Activated CD8-positive, alpha-beta memory T cell treated with anti-CD3 and anti-CD28 coated beads for 24 hours (primary cell): Measurements from ENCODE around the gene PPP1R14C.

ENCODE experiments used
- DNase-seq: peaks from one replicate; pipeline ENCODE4 v3.0.0-alpha.2; 2020

Gene PPP1R14C

GRCh38 chr6:150275489-150275888 lies 132.6 kb downstream of the PPP1R14C start:
- no peak for DNase-seq

GRCh38 chr6:150276168-150276936 lies 133.5 kb downstream of the PPP1R14C start:
- DNase-seq = no peak

- no peak for DNase-seq
Measured at GRCh38 chr6:150276937-150277742, 134.3 kb downstream of the PPP1R14C start.

- DNase-seq = no peak
Measured at GRCh38 chr6:150279533-150279932, 136.7 kb downstream of the PPP1R14C start.

- DNase-seq = no peak
Measured at GRCh38 chr6:150280703-150281102, 137.9 kb downstream of the PPP1R14C start.

GRCh38 chr6:150281767-150282166 lies 138.9 kb downstream of the PPP1R14C start:
- DNase-seq = no peak

- DNase-seq = no peak
Measured at GRCh38 chr6:150282806-150283205, 140.0 kb downstream of the PPP1R14C start.

GRCh38 chr6:150286460-150286859 lies 143.6 kb downstream of the PPP1R14C start:
- DNase-seq = no peak

- no peak for DNase-seq
Measured at GRCh38 chr6:150286912-150287311, 144.1 kb downstream of the PPP1R14C start.

- no peak for DNase-seq
Measured at GRCh38 chr6:150288456-150288855, 145.6 kb downstream of the PPP1R14C start.

- DNase-seq = no peak
Measured at GRCh38 chr6:150289454-150290071, 146.7 kb downstream of the PPP1R14C start.

GRCh38 chr6:150290429-150290828 lies 147.6 kb downstream of the PPP1R14C start:
- no peak for DNase-seq

- DNase-seq = no peak
Measured at GRCh38 chr6:150291968-150292710, 149.3 kb downstream of the PPP1R14C start.

GRCh38 chr6:150293019-150293418 lies 150.2 kb downstream of the PPP1R14C start:
- no peak for DNase-seq

- DNase-seq = no peak
Measured at GRCh38 chr6:150293423-150294173, 150.8 kb downstream of the PPP1R14C start.

GRCh38 chr6:150296890-150297289 lies 154.0 kb downstream of the PPP1R14C start:
- DNase-seq = no peak

GRCh38 chr6:150297327-150298029 lies 154.6 kb downstream of the PPP1R14C start:
- no peak for DNase-seq

- no peak for DNase-seq
Measured at GRCh38 chr6:150298030-150298380, 155.2 kb downstream of the PPP1R14C start.

- no peak for DNase-seq
Measured at GRCh38 chr6:150298676-150299075, 155.8 kb downstream of the PPP1R14C start.
